ENCODE measurements around the gene BRAF.

DNA sequence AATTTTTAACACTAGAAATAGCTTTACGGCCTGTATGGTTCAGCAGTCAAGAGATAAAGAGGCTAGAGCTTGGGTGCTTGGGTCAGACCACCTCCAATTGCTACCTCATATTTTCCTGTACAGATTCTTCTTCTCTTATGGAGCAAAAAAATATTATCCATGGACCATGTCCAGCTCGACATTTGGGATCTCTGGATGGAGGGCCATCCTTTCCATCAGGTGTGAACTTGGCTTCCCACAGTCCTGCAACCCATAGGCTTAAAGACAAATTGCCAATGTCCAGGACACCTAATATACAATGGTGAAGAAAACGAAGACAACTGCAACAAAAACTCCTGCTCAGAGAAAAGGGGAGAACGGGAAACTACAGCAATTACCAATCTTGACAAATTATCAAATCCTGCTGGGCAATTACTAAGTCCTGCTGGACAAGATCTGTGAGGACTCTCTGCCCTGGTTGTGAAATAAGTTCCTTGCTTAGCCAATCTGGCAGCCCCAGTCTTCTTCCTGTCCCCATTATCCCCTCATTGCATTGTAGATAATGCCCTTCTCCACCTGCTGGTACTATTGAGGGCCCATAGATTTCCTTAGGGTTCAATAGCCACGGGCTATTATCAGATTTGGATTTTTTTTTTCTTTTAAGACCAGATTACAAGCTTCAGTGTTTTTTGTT, 42.0 kb upstream of the BRAF start:
- TF ChIP-seq EZH2 (IDR thresholded peaks at IDR 0.05; ENCODE audit: borderline replicate concordance, low read length) = no peak
- TF ChIP-seq, protein P1, sequence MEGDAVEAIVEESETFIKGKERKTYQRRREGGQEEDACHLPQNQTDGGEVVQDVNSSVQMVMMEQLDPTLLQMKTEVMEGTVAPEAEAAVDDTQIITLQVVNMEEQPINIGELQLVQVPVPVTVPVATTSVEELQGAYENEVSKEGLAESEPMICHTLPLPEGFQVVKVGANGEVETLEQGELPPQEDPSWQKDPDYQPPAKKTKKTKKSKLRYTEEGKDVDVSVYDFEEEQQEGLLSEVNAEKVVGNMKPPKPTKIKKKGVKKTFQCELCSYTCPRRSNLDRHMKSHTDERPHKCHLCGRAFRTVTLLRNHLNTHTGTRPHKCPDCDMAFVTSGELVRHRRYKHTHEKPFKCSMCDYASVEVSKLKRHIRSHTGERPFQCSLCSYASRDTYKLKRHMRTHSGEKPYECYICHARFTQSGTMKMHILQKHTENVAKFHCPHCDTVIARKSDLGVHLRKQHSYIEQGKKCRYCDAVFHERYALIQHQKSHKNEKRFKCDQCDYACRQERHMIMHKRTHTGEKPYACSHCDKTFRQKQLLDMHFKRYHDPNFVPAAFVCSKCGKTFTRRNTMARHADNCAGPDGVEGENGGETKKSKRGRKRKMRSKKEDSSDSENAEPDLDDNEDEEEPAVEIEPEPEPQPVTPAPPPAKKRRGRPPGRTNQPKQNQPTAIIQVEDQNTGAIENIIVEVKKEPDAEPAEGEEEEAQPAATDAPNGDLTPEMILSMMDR (IDR thresholded peaks at IDR 0.05; ENCODE audit: low read length) = no peak

Measured in OCI-LY1 (cell line).